ENCODE data around the gene TMEM158. TPM values are rescaled to one million over a fixed set of nuclear protein-coding genes. Genes with fewer than 3 reads are reported as not detected.

TMEM158 gene
- total and polyA plus RNA-seq, 7 experiments from 2014 or later: 0.27 to 0.96 (median 0.60) TPM; not detected in 4

DNA sequence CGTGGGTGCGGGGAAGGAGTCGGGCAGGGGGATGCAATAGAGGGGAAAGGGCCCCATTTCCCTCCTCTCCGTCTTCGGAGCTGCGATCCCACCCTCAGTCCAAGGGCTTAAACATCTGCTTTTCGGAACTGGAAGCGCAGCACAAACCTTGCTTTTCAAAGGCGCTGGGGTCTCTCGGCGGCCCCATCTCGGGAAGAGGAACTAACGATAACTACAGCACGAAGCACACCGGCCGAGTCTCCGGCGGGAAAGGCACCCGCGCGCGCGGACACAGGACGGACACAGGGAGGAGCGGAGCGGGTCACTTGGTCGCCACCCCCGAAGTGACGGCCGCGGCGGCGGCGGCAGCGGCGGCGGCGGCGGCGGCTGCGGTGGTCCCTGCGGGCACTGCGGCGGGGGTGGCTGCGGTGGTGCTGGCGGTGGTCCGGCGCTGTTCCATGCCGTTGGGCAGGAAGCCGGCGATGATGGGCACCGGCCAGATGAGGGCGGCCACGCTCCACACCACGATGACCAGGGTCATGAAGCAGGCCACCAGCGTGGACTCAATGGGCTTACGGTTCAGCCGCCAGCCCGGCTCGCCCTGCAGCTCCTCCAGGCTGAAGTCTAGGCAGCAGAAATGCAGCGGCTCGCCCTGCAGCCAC, 1.1 kb downstream of the TMEM158 start:
- ChIA-PET CTCF (interaction anchor here (0.9 kb wide), 1 partner anchor 14 kb away, joined by 4 read pairs; no protein-coding TSS in a partner anchor), POLR2A (interaction anchor here (0.6 kb wide), 1 partner anchor 435 kb away, joined by 5 read pairs; no protein-coding TSS in a partner anchor)
- Histone ChIP-seq H3K9me3 (ENCODE audit: control insufficient read depth in 2 of 3, low read length in 3 of 3) (no peaks in the 10 kb centered on the region), H3K36me3 (ENCODE audit: control insufficient read depth in 2 of 3, insufficient read depth in 3 of 3, low read length in 3 of 3) (no peaks in the 10 kb centered on the region), H3K4me3 (ENCODE audit: low read length) (no peak overlapping the region), H3K27me3 (ENCODE audit: control insufficient read depth in 2 of 2, insufficient read depth in 2 of 2, low read length in 2 of 2) (peaks cover 8 to 14% of the 10 kb centered on the region in 2 donors), H3K4me1 (ENCODE audit: control insufficient read depth in 2 of 2, insufficient read depth in 2 of 2, low read length in 2 of 2) (peaks cover 4 to 7% of the 10 kb centered on the region in 2 donors), H3K27ac (ENCODE audit: low read depth, low read length) (no peak overlapping the region)
- DNase-seq: peak in 4 of 9 donors; percentile 8 to 50 (median 20)
- ATAC-seq: peak; percentile 52
- Mint-ChIP-seq H3K9me3 (peaks cover 0 to 6% (median 0%) of the 10 kb centered on the region in 11 donors), H3K4me1 (peaks cover 10 to 16% (median 13%) of the 10 kb centered on the region in 7 donors), H3K27ac (peak overlapping the region in 3 of 9 donors; percentile 38 to 84 (median 66)), H3K27me3 (peaks cover 71 to 82% (median 81%) of the 10 kb centered on the region in 5 donors), H3K4me3 (peak overlapping the region; percentile 84 to 89 (median 87)), H3K36me3 (peaks cover 0 to 4% (median 0%) of the 10 kb centered on the region in 5 donors)
- intact Hi-C loops (cut with micrococcal nuclease): loop anchor here (5.0 to 10.0 kb wide), 4 partner anchors 113 to 463 kb away; partner anchors contain the start of genes KIAA1143 (in 1 of the 2) and KIF15 (in 1 of the 2)

DNA sequence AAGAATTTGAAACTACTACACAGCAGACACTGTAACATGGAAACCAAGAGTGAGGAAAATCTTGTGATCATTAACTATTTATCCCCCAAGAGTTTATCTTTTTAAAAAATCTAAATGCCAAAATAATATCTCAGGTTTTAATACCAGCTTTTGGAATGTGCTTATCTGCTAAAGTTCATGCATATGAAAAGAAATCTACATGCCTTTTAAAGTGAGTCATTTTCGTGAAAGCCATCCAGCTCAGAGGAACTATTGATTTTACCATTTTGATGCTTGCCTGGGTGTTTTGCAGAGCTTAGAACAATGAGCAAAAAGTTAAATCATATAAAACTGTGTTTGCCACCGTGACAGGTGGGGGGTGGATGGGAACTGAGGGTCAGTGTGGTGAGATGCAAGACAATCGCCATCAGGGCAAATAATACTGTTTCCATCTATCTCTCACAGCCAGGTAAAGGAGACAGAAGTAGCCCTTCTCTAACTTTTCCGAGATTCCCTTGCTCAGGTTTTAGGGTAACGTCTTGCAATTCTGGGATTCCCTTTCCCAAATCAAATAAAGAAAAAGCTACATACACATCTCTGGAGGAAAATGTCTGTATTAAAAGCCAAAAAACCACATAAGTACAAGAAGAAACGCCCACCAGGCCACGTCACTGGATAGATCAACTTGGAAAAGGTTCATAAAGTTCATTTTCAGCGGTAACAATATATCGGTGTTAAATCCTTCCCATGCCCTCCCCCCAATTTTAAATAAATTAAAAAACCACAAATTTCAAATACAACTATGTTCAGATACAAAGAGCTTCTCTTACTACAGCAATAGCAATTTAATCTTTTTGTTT, 2.0 kb downstream of the TMEM158 start:
- Mint-ChIP-seq H3K4me1 (peaks cover 10 to 16% (median 13%) of the 10 kb centered on the region in 7 donors), H3K4me3 (peak overlapping the region; percentile 18 to 89 (median 63)), H3K27ac (peak overlapping the region in 1 of 9 donors; percentile 38), H3K9me3 (peaks cover 0 to 6% (median 0%) of the 10 kb centered on the region in 11 donors), H3K36me3 (peaks cover 0 to 3% (median 0%) of the 10 kb centered on the region in 5 donors), H3K27me3 (peaks cover 64 to 79% (median 73%) of the 10 kb centered on the region in 5 donors)
- H3K27me3 ChIP-seq (ENCODE audit: control insufficient read depth in 2 of 2, insufficient read depth in 2 of 2, low read length in 2 of 2): peaks cover 8 to 14% of the 10 kb centered on the region in 2 donors
- DNase-seq (no peak), ATAC-seq (no peak)
- intact Hi-C loops (cut with micrococcal nuclease): loop anchor here in 1 of 2 donors (10.0 kb wide), 1 partner anchor 271 kb away; no protein-coding TSS in a partner anchor
- H3K27ac ChIP-seq (ENCODE audit: low read depth, low read length): no peak overlapping the region
- H3K9me3 ChIP-seq (ENCODE audit: control insufficient read depth in 2 of 3, low read length in 3 of 3): no peaks in the 10 kb centered on the region
- no peaks in the 10 kb centered on the region for H3K36me3 ChIP-seq (ENCODE audit: control insufficient read depth in 2 of 3, insufficient read depth in 3 of 3, low read length in 3 of 3)
- H3K4me3 ChIP-seq (ENCODE audit: low read length): no peak overlapping the region
- ChIA-PET POLR2A (interaction anchor here (0.6 to 2.2 kb wide), 2 partner anchors 11 to 14 kb away, joined by 3 to 6 read pairs; no protein-coding TSS in a partner anchor), CTCF (interaction anchor here (0.8 to 0.9 kb wide), 2 partner anchors 14 to 184 kb away, joined by 3 to 4 read pairs; no protein-coding TSS in a partner anchor)
- H3K4me1 ChIP-seq (ENCODE audit: control insufficient read depth in 2 of 2, insufficient read depth in 2 of 2, low read length in 2 of 2): peaks cover 4 to 7% of the 10 kb centered on the region in 2 donors

DNA sequence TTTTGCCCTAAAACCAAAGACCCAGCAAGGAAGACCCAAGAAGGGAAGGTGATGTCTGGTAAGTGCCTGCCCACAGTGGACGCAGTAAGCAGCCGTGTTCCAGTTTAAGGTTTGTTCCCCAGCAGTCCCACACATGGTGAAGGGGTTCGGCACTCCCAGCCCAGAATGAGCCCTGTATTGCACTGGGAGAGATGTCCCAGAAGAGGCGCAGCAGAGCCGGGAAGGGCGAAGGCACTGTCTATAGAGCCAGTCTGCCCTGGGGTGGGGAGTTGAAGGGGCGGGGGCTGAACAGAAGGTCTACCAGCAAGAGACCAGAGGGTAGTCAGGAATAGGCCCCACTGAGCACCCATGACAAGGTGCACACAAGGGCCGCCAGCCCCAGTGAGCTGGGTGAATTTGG, 6.4 kb downstream of the TMEM158 start:
- peaks cover 0 to 8% of the 10 kb centered on the region in 2 donors for H3K27me3 ChIP-seq (ENCODE audit: control insufficient read depth in 2 of 2, insufficient read depth in 2 of 2, low read length in 2 of 2)
- DNase-seq: no peak
- no peaks in the 10 kb centered on the region for H3K4me1 ChIP-seq (ENCODE audit: control insufficient read depth in 2 of 2, insufficient read depth in 2 of 2, low read length in 2 of 2)
- ATAC-seq: no peak
- H3K36me3 ChIP-seq (ENCODE audit: control insufficient read depth in 2 of 3, insufficient read depth in 3 of 3, low read length in 3 of 3): no peaks in the 10 kb centered on the region
- Mint-ChIP-seq H3K27me3 (peaks cover 36 to 75% (median 50%) of the 10 kb centered on the region in 5 donors), H3K4me1 (peaks cover 5 to 8% (median 6%) of the 10 kb centered on the region in 7 donors), H3K36me3 (no peaks in the 10 kb centered on the region), H3K27ac (no peak overlapping the region), H3K9me3 (no peaks in the 10 kb centered on the region), H3K4me3 (no peak overlapping the region)
- CTCF ChIA-PET: no interaction called here
- intact Hi-C loops (cut with micrococcal nuclease): loop anchor here in 1 of 2 donors (10.0 kb wide), 1 partner anchor 275 kb away; no protein-coding TSS in a partner anchor
- no peak overlapping the region for H3K4me3 ChIP-seq (ENCODE audit: low read length)
- H3K27ac ChIP-seq (ENCODE audit: low read depth, low read length): no peak overlapping the region
- no peaks in the 10 kb centered on the region for H3K9me3 ChIP-seq (ENCODE audit: control insufficient read depth in 2 of 3, low read length in 3 of 3)
- POLR2A ChIA-PET: interaction anchor here (0.6 kb wide), 1 partner anchor 55 kb away, joined by 3 read pairs; no protein-coding TSS in a partner anchor

DNA sequence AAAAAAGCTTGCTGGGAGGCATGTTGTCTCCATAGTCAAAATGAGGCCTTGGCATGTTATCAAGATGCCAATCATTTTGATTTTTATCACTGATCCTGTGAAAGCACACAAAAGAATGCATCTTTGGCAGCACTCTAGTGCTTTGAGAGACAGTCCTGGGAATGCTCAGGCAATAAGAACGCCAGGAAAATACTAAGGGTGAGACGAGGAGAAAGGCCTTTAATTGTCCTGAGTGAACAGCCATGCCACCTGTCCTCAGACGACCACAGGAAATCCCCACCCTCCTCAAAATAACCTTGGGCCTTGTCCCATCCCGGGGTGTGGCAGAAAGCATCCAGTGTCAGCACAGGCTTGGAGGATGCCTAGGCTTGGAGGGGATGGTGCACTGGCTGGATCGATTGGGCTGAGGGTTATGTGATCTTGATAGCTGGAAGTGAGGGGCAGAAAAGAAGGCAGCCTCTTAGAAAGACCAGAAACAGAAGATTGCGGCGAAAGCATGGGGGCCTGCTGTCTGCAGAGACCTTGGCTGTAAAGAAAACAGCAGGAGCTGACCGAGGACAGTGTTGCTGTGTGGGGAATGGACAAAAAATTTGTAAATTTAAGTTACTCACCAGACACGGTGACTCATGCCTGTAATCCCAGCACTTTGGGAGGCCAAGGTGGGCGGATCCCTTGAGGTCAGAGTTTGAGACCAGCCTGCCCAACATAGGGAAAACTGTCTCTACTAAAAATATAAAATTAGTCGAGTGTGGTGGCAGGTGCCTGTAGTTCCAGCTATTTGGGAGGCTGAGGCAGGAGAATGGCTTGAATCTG, 7.3 kb downstream of the TMEM158 start:
- H3K4me1 ChIP-seq (ENCODE audit: control insufficient read depth in 2 of 2, insufficient read depth in 2 of 2, low read length in 2 of 2): no peaks in the 10 kb centered on the region
- Mint-ChIP-seq H3K27me3 (peaks cover 27 to 67% (median 41%) of the 10 kb centered on the region in 5 donors), H3K9me3 (no peaks in the 10 kb centered on the region), H3K4me3 (no peak overlapping the region), H3K4me1 (peaks cover 0 to 3% (median 0%) of the 10 kb centered on the region in 7 donors), H3K27ac (no peak overlapping the region), H3K36me3 (no peaks in the 10 kb centered on the region)
- no peaks in the 10 kb centered on the region for H3K9me3 ChIP-seq (ENCODE audit: control insufficient read depth in 2 of 3, low read length in 3 of 3)
- H3K4me3 ChIP-seq (ENCODE audit: low read length): no peak overlapping the region
- H3K27ac ChIP-seq (ENCODE audit: low read depth, low read length): no peak overlapping the region
- H3K27me3 ChIP-seq (ENCODE audit: control insufficient read depth in 2 of 2, insufficient read depth in 2 of 2, low read length in 2 of 2): peaks cover 0 to 2% of the 10 kb centered on the region in 2 donors
- ATAC-seq (no peak), DNase-seq (no peak)
- CTCF ChIA-PET: no interaction called here
- H3K36me3 ChIP-seq (ENCODE audit: control insufficient read depth in 2 of 3, insufficient read depth in 3 of 3, low read length in 3 of 3): no peaks in the 10 kb centered on the region
- POLR2A ChIA-PET: no interaction called here
- intact Hi-C loops (cut with micrococcal nuclease): no loop called here

DNA sequence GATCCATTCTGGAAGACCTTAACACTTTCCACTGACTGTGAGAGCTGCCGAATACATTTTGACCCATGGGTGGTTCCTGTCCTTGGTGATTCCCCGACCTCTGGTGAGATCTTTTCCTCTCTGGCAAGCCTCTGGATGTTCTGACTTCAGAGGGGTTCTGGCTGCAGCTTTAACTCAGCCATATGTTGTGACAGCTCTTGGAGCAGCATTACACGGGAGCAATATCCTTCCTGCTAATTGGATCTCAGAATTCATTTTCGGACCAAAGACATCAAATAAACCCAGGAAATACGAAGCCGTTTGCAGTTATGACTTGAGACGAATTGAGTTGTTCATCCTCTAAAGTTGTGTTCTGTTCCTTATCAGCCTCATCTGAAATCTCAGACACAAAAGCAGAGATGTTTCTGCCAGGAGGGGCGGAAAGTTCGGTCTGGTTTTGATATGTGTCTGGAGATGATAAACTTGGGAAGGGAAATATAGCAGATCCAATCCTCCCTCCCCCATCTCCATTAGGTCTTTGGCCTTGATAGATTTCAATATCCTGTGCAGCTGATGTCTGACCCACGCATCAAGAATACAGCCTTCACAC, 10.0 kb downstream of the TMEM158 start:
- ATAC-seq: no peak
- intact Hi-C loops (cut with micrococcal nuclease): no loop called here
- peaks cover 0 to 3% (median 0%) of the 10 kb centered on the region in 7 donors for H3K4me1 Mint-ChIP-seq
- H3K27me3 Mint-ChIP-seq: peaks cover 8 to 56% (median 22%) of the 10 kb centered on the region in 5 donors
- no peak overlapping the region for H3K27ac Mint-ChIP-seq
- Histone ChIP-seq H3K27ac (ENCODE audit: low read depth, low read length) (no peak overlapping the region), H3K36me3 (ENCODE audit: control insufficient read depth in 2 of 3, insufficient read depth in 3 of 3, low read length in 3 of 3) (no peaks in the 10 kb centered on the region), H3K27me3 (ENCODE audit: control insufficient read depth in 2 of 2, insufficient read depth in 2 of 2, low read length in 2 of 2) (no peaks in the 10 kb centered on the region), H3K9me3 (ENCODE audit: control insufficient read depth in 2 of 3, low read length in 3 of 3) (no peaks in the 10 kb centered on the region), H3K4me1 (ENCODE audit: control insufficient read depth in 2 of 2, insufficient read depth in 2 of 2, low read length in 2 of 2) (no peaks in the 10 kb centered on the region), H3K4me3 (ENCODE audit: low read length) (no peak overlapping the region)
- DNase-seq: no peak
- H3K4me3 Mint-ChIP-seq: no peak overlapping the region
- POLR2A ChIA-PET: interaction anchor here (0.8 kb wide), 1 partner anchor 88 kb away, joined by 3 read pairs; no protein-coding TSS in a partner anchor
- H3K36me3 Mint-ChIP-seq: no peaks in the 10 kb centered on the region
- CTCF ChIA-PET: interaction anchor here (1.5 kb wide), 1 partner anchor 174 kb away, joined by 3 read pairs; no protein-coding TSS in a partner anchor
- no peaks in the 10 kb centered on the region for H3K9me3 Mint-ChIP-seq

Measured in naive thymus-derived CD4-positive, alpha-beta T cell (primary cell).